OCI-LY1 (cell line): Measurements from ENCODE around the gene OR10H4.

Experiments
- H2AFZ ChIP-seq: fragments of 200-600 bp; sonication (generic), shearing (Covaris generic); 2 replicates; pipeline ENCODE4 v1.6.0; 2014; ENCODE audit warnings: antibody characterized with exemption, mild to moderate bottlenecking, low read length
- H3F3A ChIP-seq: fragments of 200-600 bp; sonication (generic), shearing (Covaris generic); 2 replicates; pipeline ENCODE4 v1.6.0; 2014; ENCODE audit warnings: mild to moderate bottlenecking, antibody characterized with exemption, low read length, moderate library complexity; ENCODE audit not compliant: insufficient read depth
- H3K27ac ChIP-seq: fragments of 200-600 bp; sonication (generic); 2 replicates; pipeline ENCODE4 v1.5.1; 2014; ENCODE audit warnings: low read length, mixed run types, mild to moderate bottlenecking, low read depth; ENCODE audit not compliant: poor library complexity, severe bottlenecking
- H3K27me3 ChIP-seq: fragments of 200-600 bp; sonication (generic); 2 replicates; pipeline ENCODE4 v1.6.0; 2014; ENCODE audit warnings: antibody characterized with exemption, mild to moderate bottlenecking, low read length, moderate library complexity; ENCODE audit not compliant: insufficient read depth
- H3K36me3 ChIP-seq: fragments of 200-600 bp; sonication (generic); 2 replicates; pipeline ENCODE4 v1.6.1; 2014; ENCODE audit warnings: mild to moderate bottlenecking, antibody characterized with exemption, low read length, moderate library complexity, mixed read lengths; ENCODE audit not compliant: insufficient read depth
- H3K4me1 ChIP-seq: fragments of 200-600 bp; sonication (generic); 2 replicates; pipeline ENCODE4 v1.5.1; 2014; ENCODE audit warnings: mild to moderate bottlenecking, low read length, moderate library complexity; ENCODE audit not compliant: insufficient read depth, severe bottlenecking
- H3K4me2 ChIP-seq: fragments of 200-600 bp; sonication (generic), shearing (Covaris generic); 2 replicates; pipeline ENCODE4 v1.6.1; 2014; ENCODE audit warnings: low read length
- H3K4me3 ChIP-seq: fragments of 200-600 bp; sonication (generic); 2 replicates; pipeline ENCODE4 v1.5.1; 2014; ENCODE audit warnings: low read length, low read depth, mild to moderate bottlenecking, mixed read lengths; ENCODE audit not compliant: poor library complexity, severe bottlenecking
- H3K79me2 ChIP-seq: fragments of 200-600 bp; shearing (Covaris generic); 2 replicates; pipeline ENCODE4 v1.6.1; 2016; ENCODE audit warnings: mixed run types, low read length, mixed read lengths; ENCODE audit not compliant: insufficient read depth
- H3K9ac ChIP-seq: fragments of 200-600 bp; sonication (generic), shearing (Covaris generic); 2 replicates; pipeline ENCODE4 v1.6.1; 2014; ENCODE audit warnings: mild to moderate bottlenecking, low read length, mixed read lengths
- H3K9me2 ChIP-seq: fragments of 200-600 bp; sonication (generic), shearing (Covaris generic); 2 replicates; pipeline ENCODE4 v1.6.1; 2014; ENCODE audit warnings: low read depth, mild to moderate bottlenecking, low read length, mixed read lengths
- H3K9me3 ChIP-seq: fragments of 200-600 bp; shearing (Covaris generic); 2 replicates; pipeline ENCODE4 v1.6.1; 2014; ENCODE audit warnings: low read length, mixed read lengths
- H4K20me1 ChIP-seq: fragments of 200-600 bp; sonication (generic), shearing (Covaris generic); 2 replicates; pipeline ENCODE4 v1.6.0; 2016; ENCODE audit warnings: mild to moderate bottlenecking, low read length; ENCODE audit not compliant: insufficient read depth
- CTCF ChIP-seq: fragments of 200-600 bp; sonication (generic), shearing (Covaris generic); IDR thresholded peaks from 2 replicates; pipeline ENCODE4 v1.5.1; 2017; ENCODE audit warnings: mild to moderate bottlenecking, antibody characterized with exemption, low read length, moderate library complexity, mixed read lengths
- EZH2 ChIP-seq: fragments of 200-600 bp; sonication (generic), shearing (Covaris generic); IDR thresholded peaks from 2 replicates; pipeline ENCODE4 v1.8.0; 2017; ENCODE audit warnings: borderline replicate concordance, mixed run types, mild to moderate bottlenecking, antibody characterized with exemption, low read length, moderate library complexity, mixed read lengths

The OR10H4 gene

GRCh38 chr19:15913384-15913783, 35.4 kb upstream of the OR10H4 start:
- no peaks in the 10 kb centered on the region for H3K9me2 ChIP-seq
- TF ChIP-seq CTCF, result no peak
- no peak for TF ChIP-seq EZH2

GRCh38 chr19:15913830-15914229, 35.0 kb upstream of the OR10H4 start:
- Histone ChIP-seq H3K9ac (no peak overlapping the region), H3K79me2 (no peaks in the 10 kb centered on the region), H3K9me2 (no peaks in the 10 kb centered on the region), H3F3A (no peaks in the 10 kb centered on the region), H3K4me2 (no peak overlapping the region), H3K36me3 (no peaks in the 10 kb centered on the region), H2AFZ (no peak overlapping the region), H3K4me3 (no peak overlapping the region), H3K4me1 (no peaks in the 10 kb centered on the region), H3K9me3 (no peaks in the 10 kb centered on the region), H4K20me1 (no peaks in the 10 kb centered on the region), H3K27me3 (no peaks in the 10 kb centered on the region), H3K27ac (no peak overlapping the region)
- no peak for TF ChIP-seq CTCF
- TF ChIP-seq EZH2, result no peak

More at GRCh38 chr19:15913384-15913783, 35.4 kb upstream of the OR10H4 start:
- no peak overlapping the region for H3K4me2 ChIP-seq
- no peaks in the 10 kb centered on the region for H3K27me3 ChIP-seq
- H3K4me1 ChIP-seq, result no peaks in the 10 kb centered on the region
- no peak overlapping the region for H3K9ac ChIP-seq
- H2AFZ ChIP-seq, result no peak overlapping the region
- no peak overlapping the region for H3K27ac ChIP-seq
- no peaks in the 10 kb centered on the region for H4K20me1 ChIP-seq
- H3F3A ChIP-seq, result no peaks in the 10 kb centered on the region
- H3K36me3 ChIP-seq, result no peaks in the 10 kb centered on the region
- H3K9me3 ChIP-seq, result no peaks in the 10 kb centered on the region
- no peaks in the 10 kb centered on the region for H3K79me2 ChIP-seq
- no peak overlapping the region for H3K4me3 ChIP-seq

GRCh38 chr19:15915109-15915508, 33.7 kb upstream of the OR10H4 start:
- Histone ChIP-seq H3K4me3 (no peak overlapping the region), H3K27ac (no peak overlapping the region), H3F3A (no peaks in the 10 kb centered on the region), H4K20me1 (no peaks in the 10 kb centered on the region), H3K4me2 (no peak overlapping the region), H3K9me2 (no peaks in the 10 kb centered on the region), H2AFZ (no peak overlapping the region), H3K36me3 (no peaks in the 10 kb centered on the region), H3K4me1 (no peaks in the 10 kb centered on the region), H3K9ac (no peak overlapping the region), H3K27me3 (no peaks in the 10 kb centered on the region), H3K79me2 (no peaks in the 10 kb centered on the region), H3K9me3 (no peaks in the 10 kb centered on the region)
- no peak for TF ChIP-seq EZH2
- no peak for TF ChIP-seq CTCF
